NT2/D1 (cell line): ENCODE data around the gene SLITRK2.

Experiments used
- DNase-seq: peaks from one replicate; pipeline ENCODE4 v3.0.0-alpha.2; 2011; ENCODE audit warnings: low read depth, low spot score
- H3K27me3 ChIP-seq: 2 replicates; pipeline ENCODE4 v1.6.0; 2011; ENCODE audit warnings: mild to moderate bottlenecking; ENCODE audit not compliant: insufficient read length, insufficient read depth
- H3K36me3 ChIP-seq: 2 replicates; pipeline ENCODE4 v1.6.1; 2011; ENCODE audit warnings: mild to moderate bottlenecking, low read length, mixed read lengths; ENCODE audit not compliant: insufficient read depth, insufficient read length
- H3K4me1 ChIP-seq: 2 replicates; pipeline ENCODE4 v1.5.1; 2011; ENCODE audit not compliant: insufficient read depth, insufficient read length
- H3K4me3 ChIP-seq: 2 replicates; pipeline ENCODE4 v1.5.1; 2011; ENCODE audit warnings: low read depth; ENCODE audit not compliant: insufficient read length
- H3K9ac ChIP-seq: 2 replicates; pipeline ENCODE4 v1.6.0; 2011; ENCODE audit warnings: low read depth; ENCODE audit not compliant: insufficient read length
- H3K9me3 ChIP-seq: 2 replicates; pipeline ENCODE4 v1.5.1; 2011; ENCODE audit warnings: mild to moderate bottlenecking, low read length; ENCODE audit not compliant: insufficient read depth
- SUZ12 ChIP-seq: IDR thresholded peaks from 2 replicates; pipeline ENCODE4 v1.6.1; 2011; ENCODE audit not compliant: insufficient read length, insufficient read depth; ENCODE audit errors: extremely low read depth
- YY1 ChIP-seq: IDR thresholded peaks from 2 replicates; pipeline ENCODE4 v1.6.1; 2011; ENCODE audit not compliant: insufficient read length, insufficient read depth
- ZNF274 ChIP-seq: IDR thresholded peaks from 2 replicates; pipeline ENCODE4 v1.6.1; 2011; ENCODE audit warnings: mild to moderate bottlenecking, low read depth, low read length

The SLITRK2 gene

GRCh38 chrX:145832796-145833195 lies 15.2 kb downstream of the SLITRK2 start:
- no peak overlapping the region for H3K9ac ChIP-seq
- no peak for DNase-seq
- TF ChIP-seq YY1 (no peak), ZNF274 (no peak), SUZ12 (no peak)
- no peak overlapping the region for H3K4me3 ChIP-seq
- no peaks in the 10 kb centered on the region for H3K9me3 ChIP-seq
- H3K27me3 ChIP-seq = no peaks in the 10 kb centered on the region
- no peaks in the 10 kb centered on the region for H3K36me3 ChIP-seq
- no peaks in the 10 kb centered on the region for H3K4me1 ChIP-seq

DNA sequence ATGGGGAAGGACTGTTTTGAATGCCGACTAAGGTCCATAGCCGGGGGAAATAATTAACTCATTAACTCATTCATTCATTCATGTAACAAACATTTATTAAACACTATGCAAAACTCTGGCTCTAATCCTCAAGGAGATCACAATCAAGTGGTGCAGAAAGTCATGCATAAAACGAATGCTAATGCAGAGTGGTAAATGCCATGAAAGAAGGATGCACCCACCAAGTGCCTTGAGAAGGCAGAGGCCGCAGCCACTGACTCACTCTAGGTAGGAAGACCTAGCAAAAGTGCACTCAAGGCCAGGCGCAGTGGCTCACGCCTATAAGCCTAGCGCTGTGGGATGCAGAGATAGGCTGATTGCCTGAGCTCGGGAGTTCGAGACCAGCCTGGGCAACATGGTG lies 22.9 kb downstream of the SLITRK2 start:
- Histone ChIP-seq H3K9ac (no peak overlapping the region), H3K9me3 (no peaks in the 10 kb centered on the region), H3K4me1 (no peaks in the 10 kb centered on the region), H3K27me3 (no peaks in the 10 kb centered on the region), H3K4me3 (no peak overlapping the region), H3K36me3 (no peaks in the 10 kb centered on the region)
- no peak for TF ChIP-seq SUZ12
- no peak for TF ChIP-seq YY1
- TF ChIP-seq ZNF274 = no peak
- no peak for DNase-seq

DNA sequence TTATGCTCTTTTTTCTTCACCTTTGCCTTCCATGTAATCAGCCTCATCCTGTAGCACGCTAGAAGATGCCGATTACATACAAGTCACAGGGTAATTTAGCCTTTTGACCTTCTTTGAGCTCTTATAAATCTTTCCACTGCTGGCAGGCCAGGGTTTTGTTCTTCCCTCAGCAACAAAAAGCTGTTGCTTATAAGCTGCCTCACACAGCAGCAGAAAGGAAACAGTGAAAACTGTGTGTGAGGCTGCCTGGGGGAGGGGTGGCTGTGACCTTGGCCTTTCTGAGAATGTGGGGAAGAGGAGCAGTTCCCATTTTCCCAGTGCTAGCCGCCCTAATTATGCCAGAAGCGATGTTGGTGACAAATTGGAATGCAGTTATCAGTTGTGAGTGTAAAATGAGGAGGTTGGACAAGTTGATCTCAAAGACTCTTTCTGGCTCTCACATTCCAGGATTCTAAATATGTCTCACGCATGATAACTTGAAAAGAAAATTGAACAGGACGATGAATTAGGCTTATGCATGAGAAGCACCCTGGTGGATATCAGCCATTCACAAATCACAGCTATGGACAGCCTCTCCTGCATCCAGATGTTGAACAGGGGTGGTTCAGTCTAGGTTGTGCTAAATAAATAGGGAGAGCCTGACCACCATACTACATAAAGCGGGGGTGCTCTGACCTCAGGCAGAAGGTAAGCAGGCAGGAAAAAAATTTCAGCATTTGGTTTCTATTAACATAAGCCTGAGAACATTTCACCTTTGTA lies 25.7 kb downstream of the SLITRK2 start:
- Histone ChIP-seq H3K9me3 (no peaks in the 10 kb centered on the region), H3K9ac (no peak overlapping the region), H3K4me3 (no peak overlapping the region), H3K4me1 (no peaks in the 10 kb centered on the region), H3K36me3 (no peaks in the 10 kb centered on the region), H3K27me3 (no peaks in the 10 kb centered on the region)
- TF ChIP-seq SUZ12 (no peak), ZNF274 (no peak), YY1 (no peak)
- no peak for DNase-seq

DNA sequence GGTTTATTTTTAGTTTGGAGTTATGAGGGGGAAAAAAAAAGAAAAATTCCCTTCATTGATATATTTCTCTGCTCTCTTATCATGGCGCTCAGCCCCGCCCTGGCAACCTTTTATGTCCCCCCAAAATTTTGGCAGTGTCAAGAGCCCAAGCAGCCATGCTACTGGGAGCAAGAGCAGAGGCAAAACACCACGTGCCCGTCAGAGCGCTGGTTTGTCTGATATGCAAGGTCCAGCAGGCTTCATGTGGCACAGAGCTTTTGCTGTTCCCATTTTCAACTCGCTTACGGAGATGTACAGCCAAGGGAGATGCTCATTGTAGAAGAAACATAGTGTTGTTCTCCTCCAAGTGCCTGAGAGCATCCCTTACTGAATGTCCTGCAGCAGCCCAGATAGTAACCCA lies 27.3 kb downstream of the SLITRK2 start:
- H3K27me3 ChIP-seq = no peaks in the 10 kb centered on the region
- no peaks in the 10 kb centered on the region for H3K4me1 ChIP-seq
- no peak for DNase-seq
- H3K4me3 ChIP-seq = no peak overlapping the region
- no peaks in the 10 kb centered on the region for H3K9me3 ChIP-seq
- H3K36me3 ChIP-seq = no peaks in the 10 kb centered on the region
- no peak overlapping the region for H3K9ac ChIP-seq
- TF ChIP-seq SUZ12 (no peak), YY1 (no peak), ZNF274 (no peak)

GRCh38 chrX:145848448-145848847 lies 30.8 kb downstream of the SLITRK2 start:
- no peak for DNase-seq
- H3K9me3 ChIP-seq = no peaks in the 10 kb centered on the region
- TF ChIP-seq YY1 (no peak), SUZ12 (no peak), ZNF274 (no peak)

GRCh38 chrX:145848857-145849256 lies 31.2 kb downstream of the SLITRK2 start:
- Histone ChIP-seq H3K9me3 (no peaks in the 10 kb centered on the region), H3K36me3 (no peaks in the 10 kb centered on the region), H3K27me3 (no peaks in the 10 kb centered on the region), H3K4me1 (no peaks in the 10 kb centered on the region), H3K4me3 (no peak overlapping the region), H3K9ac (no peak overlapping the region)
- no peak for TF ChIP-seq YY1
- TF ChIP-seq ZNF274 = no peak
- TF ChIP-seq SUZ12 = no peak
- DNase-seq = no peak

More at GRCh38 chrX:145848448-145848847, 30.8 kb downstream of the SLITRK2 start:
- Histone ChIP-seq H3K36me3 (no peaks in the 10 kb centered on the region), H3K4me3 (no peak overlapping the region), H3K9ac (no peak overlapping the region), H3K4me1 (no peaks in the 10 kb centered on the region), H3K27me3 (no peaks in the 10 kb centered on the region)

DNA sequence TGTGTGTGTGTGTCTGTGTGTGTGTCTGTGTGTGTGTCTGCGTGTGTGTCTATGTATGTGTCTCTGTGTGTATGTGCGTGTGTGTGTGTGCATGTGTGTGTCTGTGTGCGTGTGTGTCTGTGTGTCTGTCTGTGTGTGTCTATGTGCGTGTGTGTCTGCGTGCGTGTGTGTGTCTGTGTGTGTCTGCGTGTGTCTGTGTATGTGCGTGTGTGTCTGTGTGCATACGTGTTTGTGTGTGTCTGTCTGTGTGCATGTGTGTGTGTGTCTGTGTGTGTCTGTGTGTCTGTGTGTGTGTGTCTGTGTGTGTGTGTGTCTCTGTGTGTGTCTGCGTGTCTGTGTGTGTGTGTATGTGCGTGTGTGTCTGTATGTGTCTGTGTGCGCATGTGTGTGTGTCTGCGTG lies 35.6 kb downstream of the SLITRK2 start:
- no peaks in the 10 kb centered on the region for H3K27me3 ChIP-seq
- H3K9me3 ChIP-seq = no peaks in the 10 kb centered on the region
- TF ChIP-seq SUZ12 = no peak
- TF ChIP-seq ZNF274 = no peak
- TF ChIP-seq YY1 = no peak

More for the DNA sequence above, 35.6 kb downstream of the SLITRK2 start:
- Histone ChIP-seq H3K9ac (no peak overlapping the region), H3K36me3 (no peaks in the 10 kb centered on the region), H3K4me3 (no peak overlapping the region), H3K4me1 (no peaks in the 10 kb centered on the region)
- no peak for DNase-seq
